DMS53 (cell line): ENCODE results near the gene FSCN2.

Experiments
- DNase-seq: peaks from one replicate; lab custom pipeline; 2025; lab: John Stamatoyannopoulos, UW

FSCN2 gene

DNA sequence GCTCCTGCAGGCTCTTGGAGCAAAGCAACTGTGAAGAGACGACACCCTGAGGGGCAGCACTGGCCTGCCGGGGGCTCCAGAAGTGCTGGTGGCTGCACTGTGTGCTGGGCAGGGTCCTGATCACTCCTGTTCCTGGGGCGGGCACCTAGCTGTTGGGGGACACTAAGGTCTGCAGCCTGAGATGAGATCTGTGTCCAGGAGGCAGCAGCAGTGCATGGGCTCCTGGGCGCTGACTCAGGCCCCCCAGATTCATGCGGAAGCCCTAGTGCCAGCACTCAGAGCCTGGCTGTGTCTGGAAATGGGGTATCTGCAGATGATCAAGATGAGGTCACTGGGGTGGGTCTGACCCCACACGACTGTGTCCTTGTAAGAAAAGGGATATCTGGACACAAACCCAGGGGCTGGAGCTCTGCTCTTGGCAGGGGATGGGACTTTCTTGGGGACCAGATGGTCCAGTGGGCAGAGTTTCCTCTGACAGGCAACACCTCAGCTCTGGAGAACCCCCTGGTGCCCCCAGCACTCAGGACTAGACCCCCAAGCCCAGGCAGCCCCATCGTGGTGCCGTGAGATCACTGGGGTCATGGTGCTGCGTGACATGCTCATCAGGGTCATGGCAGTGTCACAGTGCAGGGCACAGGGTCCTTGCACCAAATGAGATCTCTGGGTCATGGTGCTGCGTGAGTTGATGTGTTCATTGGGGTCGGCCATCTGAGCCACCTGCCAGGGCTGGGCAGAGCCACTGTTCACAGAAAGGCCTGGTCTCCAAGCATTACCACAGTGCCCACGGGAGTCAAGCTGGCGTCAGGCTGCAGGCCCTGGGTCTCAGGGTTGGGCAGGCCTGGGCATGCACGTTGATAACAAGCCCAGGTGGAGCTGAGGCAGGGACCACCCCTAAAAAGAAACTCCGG is 14.5 kb downstream of the FSCN2 start:
- no peak for DNase-seq

DNA sequence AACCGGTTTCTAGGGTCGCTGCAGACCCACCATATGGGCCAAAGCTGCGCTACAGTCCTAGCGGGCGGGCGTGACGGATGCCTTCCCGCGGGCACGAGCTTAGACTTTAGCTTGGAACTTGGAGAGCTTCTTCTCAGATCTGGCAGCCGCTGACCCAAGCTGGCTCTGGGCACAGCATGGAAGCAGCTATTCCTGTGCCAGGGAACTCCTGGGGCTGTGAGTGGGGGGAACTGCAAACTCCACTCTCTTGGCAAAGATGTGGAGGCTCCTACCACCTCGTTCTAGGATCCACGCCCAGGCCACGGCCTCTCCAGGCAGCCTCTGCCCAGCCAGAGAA is 15.1 kb downstream of the FSCN2 start:
- no peak for DNase-seq

DNA sequence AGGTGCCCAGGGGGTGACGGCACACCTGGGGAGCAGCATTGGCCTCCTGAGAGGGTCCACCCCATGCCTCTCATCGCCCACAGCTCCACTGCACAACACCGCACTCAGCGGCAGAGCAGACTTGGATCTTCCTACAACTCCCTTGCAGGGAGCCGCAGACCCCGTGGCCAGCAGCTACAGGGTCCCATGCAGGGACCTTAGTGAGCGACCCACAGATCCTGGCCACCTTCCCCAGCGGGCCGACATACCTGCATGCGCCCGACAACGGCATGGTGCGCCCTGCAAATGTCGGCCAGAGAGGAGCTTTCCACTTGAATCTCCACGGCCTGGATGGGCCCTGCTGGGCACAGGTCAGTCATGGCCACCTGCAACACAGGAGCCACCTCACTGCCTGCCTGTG is 15.6 kb downstream of the FSCN2 start:
- no peak for DNase-seq

DNA sequence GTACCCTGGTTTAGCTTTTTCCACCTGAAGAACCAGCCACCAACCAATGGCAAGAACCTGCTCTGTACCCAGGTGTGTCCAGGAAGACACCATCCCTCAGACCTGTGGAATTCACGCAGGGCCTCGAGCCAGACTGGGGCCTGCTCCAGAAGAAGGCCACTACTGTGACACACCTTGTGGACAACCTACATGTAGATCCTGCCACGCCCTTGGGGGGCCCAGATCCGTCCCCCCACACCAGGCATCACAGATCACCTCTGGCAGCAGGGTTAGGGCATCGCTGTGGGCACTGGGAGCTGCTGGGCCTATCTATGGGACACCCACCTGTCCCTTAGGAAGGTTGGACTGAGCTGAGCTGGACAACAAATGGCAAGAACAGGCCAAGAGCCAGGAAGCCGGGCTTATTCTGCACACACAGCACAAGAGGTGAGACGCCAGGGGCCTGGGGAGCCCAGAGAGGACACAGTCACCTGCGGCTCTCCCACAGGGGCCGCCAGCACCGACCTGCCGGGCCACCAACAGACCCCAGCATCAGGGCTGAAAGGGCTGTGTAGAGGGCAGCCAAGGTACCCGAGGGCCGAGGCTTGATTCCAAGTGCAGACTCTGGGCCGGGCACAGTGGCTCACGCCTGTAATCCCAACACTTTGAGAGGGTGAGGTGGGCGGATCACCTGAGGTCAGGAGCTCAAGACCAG is 16.3 kb downstream of the FSCN2 start:
- no peak for DNase-seq

DNA sequence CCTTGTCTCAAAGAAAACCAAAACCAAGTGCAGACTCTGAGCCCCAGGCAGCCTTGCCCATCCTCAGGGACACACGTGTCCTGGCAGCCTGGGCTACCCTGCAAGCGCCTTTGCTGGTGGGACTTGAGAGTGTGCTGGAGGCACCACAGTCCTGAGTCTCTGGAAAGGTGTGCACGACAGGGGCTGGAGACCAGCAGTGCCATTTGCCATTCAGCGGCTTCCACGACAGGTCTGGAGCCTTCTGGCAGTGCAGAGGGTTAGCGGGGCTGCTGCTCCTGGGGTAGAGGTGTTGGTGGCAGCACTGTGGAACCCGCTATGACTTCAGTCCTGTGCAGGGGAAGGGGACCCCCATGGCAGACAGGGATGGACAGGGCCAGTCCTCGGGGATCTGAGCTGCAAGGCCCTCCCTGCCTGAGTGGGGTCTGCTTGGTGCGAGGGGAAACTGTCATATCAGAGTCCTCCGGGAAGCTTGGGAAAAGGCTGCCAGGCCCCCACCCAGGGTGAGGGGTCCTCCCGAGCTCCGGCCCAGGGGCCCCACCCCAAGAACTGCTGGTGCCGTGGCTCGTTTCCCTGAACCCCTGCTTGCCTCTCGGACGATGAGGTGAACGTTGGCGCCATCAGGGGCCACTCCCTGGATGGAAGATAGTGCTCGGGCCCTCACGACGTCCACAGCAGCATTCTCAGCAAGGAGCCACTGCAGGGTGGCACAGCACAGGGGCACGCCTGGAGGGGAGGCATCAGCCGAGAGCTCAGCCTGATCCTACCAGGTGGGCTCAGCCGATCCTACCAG is 17.2 kb downstream of the FSCN2 start:
- DNase-seq: no peak

DNA sequence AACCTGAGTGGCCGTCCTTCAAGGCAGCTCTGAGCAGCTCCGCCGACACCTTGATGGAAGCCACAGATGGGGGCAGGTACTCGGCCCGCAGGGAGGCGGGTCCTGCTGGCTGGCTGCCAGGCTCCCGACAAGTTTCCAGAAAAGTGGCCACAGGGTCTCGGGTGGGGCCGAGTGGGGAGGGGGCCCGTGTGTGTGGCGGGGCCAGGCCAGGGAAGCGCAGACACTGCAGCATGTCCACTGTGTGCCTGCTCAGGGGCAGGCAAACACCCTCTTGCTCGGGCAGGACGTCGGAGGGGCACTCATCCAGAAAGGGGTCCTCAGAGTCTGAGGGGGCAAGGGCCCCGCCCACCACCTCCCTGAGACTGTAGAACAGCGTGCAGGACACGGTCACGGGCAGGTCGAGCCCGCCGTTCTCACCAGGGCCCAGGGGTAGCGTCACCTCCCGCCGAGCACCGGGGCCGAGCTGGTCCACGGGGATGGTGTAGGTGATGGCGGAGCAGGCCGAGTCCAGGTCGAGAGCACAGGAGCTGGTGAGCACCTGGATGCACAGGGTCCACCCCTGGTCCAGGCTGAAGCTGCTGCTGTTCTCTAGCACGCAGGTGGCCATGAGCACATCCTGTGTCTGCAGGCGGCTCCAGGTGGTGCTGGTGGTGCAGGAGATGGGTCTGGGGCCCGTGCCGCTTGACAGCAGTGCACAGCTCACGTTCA is 18.9 kb downstream of the FSCN2 start:
- no peak for DNase-seq

DNA sequence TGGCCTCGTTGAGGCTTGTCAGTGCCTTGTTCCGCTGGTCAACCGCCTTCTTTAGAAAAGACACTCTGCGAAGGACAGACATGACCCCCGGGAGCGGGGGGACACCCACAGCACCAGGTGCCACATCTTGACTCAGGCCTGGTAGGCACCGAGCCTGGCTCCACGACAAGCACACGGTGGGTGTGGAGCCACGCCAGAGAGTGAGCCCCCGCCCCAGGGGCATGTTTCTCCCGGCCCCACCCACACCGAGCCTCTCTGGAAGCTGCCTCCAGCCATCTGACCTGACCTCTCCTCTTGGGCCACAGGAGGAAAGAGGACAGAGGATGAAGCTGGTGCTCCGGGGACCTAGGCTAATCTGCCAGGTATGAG is 19.4 kb downstream of the FSCN2 start:
- no peak for DNase-seq

DNA sequence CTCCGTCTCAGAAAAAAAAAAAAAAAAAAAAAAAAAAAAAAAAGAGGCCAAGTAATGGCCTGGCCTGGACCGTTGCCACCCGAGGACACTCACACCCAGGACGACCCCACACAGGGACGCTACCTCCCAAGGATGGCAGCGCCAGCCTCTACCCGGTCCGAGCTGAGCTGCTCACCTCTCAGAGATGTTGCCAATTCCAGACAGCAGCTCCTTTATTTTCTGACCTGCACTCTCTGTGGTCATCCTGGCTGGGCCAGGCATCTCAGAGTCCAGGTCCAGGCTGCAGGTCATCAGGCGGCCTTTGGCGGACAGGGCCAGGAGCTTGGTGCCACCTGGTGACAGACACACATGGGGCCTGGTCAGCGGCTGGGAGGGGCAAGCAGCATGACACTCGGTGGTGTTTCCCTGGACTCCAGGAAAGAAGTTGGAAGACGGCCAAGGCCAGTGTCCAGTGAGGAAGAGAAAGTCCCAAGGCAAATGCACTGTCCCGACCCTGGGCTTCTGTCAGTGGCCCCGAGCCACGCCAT is 20.9 kb downstream of the FSCN2 start:
- no peak for DNase-seq

DNA sequence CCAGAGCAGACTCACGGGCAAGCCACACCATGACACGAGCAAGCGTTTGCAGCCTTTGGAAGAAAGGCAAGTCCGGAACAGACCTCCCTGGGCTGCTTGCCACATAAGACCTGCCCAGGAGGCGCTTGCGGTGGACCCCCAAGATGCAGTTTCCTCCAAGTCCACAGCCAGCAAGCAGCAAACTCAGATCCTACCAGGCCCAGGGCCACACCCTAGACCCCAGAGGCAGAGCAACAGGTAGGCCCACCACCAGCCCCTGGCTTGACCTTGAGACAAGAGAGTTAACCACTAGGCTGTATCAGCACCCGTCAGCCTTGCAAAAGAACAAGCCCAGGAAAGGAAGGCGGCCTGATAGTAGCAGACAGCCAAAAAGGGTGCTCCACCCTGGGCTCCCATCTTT is 21.6 kb downstream of the FSCN2 start:
- DNase-seq: no peak

DNA sequence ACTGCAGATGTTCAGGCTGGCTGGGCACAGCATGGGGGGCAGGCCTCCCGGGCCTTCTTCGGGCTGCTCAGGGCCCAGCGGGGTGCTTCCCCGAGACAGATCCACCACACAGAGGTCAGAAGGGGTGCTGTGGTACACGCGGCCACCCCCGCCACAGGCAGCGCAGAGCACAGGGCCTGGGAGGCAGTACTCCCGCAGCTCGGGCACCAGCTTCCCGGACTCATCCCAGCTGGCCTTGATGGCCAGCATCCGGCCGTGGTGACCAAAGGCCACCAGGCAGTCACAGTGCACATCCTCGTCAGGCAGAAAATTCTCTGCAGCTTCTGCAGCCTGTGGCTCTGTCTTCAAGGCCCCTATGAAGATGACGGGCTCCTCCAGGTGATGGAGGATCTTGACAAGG is 22.1 kb downstream of the FSCN2 start:
- DNase-seq: no peak

DNA sequence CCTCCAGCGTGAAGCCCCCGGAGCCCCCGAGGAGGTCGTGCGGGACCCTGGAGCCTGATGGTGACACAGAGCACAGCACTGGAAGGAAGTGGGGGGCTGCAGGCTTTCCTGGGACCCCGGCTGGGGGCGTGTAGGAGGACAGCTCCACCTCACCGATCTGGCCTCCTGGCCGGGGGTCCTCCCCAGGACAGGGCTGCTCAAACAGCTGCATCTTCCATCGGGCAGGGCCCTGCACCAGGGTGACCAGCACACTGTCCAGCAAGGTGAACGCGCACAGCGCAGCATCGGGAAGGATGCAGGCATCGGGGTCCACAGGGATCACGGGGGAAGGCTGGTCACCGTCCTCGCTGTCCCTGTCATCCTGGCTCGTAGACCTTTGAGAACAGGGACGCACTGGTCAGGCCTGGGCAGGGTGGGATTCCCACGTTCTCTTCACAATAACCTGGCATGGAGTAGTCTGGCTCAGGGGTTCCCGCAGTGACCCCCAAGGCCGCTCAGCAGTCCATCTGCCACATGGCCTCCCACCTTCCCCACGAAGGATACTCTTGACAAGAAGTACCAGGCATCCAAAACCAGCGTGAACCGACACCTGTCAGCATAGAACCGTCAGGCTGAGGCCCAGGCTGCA is 22.8 kb downstream of the FSCN2 start:
- DNase-seq: no peak

DNA sequence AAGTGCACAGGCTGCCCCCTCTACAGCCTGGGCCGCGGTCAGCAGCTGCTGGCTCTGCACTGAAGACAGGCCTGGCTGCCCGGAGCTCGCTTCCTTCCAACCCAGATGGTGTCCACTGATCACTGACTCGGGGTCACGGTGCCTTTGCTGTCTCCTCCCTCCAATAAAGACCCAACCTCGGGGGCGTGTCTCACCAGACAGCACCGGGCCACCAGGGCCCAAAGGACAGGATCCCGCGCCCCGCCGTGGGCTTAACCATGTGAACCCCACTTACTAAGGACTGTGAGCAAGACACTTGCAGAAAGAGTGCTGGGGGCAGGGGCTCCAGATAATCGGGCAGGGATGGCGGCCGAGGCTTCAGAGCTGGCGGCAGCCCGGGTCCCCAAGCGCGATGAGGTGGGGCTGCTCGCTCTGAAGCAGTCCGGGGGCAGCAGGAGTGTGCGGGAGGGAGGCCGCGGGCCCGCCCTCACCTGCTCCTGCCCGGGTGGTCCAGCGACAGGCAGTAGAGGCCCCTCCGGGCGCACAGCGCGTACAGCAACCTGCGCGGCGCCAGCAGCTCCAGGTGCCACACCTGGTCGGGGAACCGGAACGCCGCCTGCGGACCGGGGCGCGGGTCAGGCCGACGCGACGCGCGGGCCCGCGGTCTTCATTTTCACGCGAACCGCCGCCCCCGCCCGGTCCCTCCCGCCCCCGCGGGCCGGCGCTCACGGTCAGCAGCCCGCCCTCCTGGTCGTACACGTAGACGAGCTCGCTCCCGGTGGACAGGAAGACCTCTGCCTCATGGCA is 23.5 kb downstream of the FSCN2 start:
- DNase-seq: peak; percentile 66

DNA sequence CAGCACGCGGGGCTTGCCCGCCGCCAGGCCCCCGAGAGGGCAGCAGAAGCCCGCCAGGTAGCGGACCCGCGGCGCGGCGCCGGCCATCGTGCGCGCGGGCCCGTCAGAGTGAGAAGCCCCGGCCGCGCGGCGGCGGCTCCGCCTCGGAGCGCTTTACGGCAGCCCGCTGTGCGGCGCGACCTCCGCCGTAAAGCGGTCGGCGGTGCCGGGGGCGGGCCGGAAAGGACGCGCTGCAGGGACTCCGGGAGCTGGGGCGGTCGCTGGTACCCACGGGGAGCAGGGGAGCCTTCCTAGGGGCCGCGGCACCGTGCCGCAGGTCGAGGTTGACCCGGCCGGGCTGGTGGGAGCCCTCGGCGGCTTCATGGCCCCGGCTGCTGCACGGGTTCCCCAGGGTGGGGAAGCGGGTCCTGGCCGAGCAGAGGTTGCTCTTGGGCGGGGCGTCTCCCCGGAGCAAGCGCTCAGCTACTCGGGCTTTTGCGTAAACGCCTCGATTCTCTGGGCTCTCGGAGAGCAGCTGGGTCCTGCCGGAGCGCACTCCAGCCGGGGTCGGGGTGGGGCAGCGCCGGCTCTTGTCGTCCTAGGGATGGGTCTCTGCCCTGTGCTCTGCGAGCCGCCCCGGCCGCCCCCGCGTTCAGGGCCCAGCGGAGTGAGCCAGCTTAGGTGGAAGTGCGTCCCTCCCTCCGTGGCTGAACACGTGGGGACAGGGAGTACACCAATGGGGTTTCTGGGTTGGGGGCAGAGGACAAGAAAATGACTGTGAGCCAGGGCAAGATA is 24.3 kb downstream of the FSCN2 start, which contains the start of gene FAAP100:
Gene FAAP100, minus strand, starts transcription at position 110 of the 774 bp plus-strand sequence. Its CDS starts 23 bp downstream, at position 87.
- peak; percentile 95 for DNase-seq

DNA sequence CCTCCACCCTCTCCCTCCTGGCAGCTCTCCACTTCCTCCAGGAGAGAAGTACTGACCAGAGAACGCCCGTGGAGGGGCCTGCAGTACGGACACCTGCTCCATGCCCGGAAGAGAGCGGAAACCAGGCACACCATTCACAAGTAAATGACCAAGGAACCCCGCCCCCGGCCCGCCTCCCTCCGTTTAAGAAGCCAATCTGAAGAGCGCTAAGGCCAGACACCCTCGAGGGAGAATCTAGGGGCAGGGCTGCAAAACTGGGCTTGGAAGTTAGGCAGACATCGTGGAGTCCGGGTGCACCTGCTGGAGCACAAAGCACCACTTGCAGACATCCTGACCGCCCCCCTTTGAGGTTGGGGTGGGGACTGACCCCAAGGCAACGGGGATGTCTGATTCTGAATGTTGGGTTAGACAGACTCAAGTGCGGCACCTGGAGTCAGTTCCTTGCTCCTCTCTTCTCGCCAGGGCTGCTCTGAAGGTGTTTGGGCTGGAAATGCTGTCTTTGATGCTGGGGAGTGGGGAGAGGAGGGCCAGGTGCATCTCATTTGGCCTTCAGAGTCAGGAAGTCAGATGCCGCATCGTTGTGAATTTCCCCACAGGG is 24.9 kb downstream of the FSCN2 start:
- peak; percentile 97 for DNase-seq

DNA sequence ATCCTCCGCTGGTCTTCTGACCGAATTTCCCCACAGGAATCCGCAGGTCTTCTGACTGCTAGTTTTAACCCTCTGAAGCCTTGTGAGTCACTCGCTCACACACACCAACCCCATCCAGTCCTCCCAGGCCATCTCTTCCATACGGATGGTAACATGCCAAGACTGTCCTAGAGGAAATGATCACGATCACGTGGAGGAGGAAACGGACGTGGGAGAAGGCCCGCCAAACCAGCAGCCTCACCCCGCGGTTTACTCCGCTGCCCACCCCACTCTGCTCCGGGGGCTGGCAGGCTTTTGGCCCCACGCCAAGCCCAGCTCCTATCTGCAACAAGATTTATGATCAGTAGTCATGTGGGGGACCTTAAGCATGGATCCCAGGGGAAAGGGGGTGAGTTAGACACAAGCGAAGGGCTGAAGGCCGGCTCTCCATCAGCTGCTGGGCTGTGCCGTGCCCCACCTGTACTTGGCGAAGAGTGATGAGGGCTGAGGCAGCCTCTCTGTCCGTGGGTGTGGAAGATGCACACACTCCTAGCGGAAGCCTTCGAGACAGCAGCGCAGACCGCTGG is 25.5 kb downstream of the FSCN2 start:
- peak; percentile 90 for DNase-seq

DNA sequence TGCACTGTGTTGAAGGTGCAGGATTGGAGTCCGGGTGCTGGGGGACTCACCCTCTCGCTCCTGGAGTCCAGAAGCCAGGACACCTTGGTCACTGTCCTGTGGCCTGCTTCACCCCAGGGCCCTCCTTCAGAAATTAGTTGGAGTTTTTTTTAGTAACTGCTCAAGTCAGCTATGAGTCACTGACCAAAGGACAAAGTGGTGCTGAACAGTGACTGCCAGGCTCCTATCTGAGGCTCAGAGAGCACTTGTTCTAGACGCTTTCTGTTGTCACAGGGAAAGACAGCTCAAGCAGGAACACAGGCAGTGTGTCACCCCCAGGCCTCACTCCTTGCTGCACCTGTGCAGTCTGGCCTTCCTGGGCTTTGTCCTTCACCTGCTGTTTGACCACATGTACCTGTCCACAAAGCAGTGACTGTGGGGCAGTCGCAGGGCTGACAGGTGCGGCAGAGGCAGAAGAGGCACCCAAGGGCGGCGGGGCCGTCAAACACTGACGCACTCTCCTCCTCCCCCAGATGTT is 28.1 kb downstream of the FSCN2 start:
- peak; percentile 98 for DNase-seq

DNA sequence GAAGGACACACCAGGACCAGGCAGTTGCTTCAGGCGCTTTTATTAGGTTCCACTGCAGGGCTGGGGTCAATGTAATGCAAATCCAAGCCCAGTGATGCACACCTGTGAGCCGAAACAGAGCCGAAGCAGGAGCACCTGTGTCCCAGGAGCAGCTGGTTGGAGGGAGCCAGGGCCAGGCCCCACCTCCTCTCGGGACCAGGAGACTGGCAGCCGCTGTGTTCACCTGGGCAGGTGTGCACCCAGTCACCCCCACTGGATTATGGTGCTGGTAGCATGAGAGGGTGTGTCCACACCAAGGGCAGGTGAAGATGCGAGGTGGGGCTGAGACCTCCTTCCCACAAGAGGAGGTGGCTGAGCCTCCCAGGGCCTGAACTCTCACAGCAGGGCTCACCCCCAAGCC is 28.7 kb downstream of the FSCN2 start:
- peak; percentile 96 for DNase-seq

DNA sequence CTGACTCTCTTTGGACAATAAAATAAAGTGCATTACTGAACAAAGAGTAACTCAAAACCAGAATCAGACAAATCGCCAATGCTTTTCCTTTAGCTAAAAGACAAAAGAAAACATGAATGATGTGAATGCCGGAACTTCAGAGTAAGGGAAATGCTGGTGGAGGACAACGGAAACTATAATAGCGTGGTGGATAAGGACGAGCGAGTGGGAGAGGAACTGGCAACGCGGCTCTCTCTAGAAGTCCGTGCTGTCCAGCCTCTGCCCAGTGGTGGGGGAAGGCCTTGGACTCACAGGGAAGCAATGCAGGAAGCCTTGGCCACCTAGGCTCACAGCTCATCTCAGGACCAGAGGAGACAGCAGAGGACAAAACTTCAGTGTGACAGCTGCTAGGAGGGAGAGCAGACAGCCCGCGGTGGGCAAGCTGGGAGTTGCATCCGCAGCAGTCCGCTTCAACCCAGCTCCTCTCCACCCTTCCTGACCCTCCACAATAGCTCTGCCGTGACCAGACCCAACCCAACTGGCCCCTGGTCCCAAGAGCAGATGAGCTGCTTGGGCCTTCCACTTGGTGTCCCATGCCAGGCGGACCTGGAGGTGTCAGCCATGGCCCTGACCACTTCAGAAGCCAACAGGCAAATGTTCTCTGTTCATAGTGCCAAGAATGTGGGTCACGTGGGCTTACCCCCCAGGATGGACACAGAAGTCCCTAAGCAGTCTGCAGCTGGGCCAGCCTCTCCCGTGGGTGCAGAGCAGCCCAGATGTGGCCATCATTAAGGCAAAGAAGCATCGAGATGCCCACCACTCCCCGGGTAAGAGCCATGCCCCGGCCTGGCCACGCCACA is 29.3 kb downstream of the FSCN2 start:
- DNase-seq: peak; percentile 80
